Glomerular visceral epithelial cell (primary cell): ENCODE measurements around the gene MXRA7.
"Not testable (repeated sequence)": the region's sequence is repeated elsewhere in the genome, so short reads cannot be mapped to it uniquely, and the experiment has no call there.

ENCODE experiments used
- DNase-seq: peaks from one replicate; pipeline ENCODE4 v3.0.0-alpha.2; 2016; ENCODE audit errors: extremely low spot score

Gene MXRA7, protein sequence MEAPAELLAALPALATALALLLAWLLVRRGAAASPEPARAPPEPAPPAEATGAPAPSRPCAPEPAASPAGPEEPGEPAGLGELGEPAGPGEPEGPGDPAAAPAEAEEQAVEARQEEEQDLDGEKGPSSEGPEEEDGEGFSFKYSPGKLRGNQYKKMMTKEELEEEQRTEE

DNA sequence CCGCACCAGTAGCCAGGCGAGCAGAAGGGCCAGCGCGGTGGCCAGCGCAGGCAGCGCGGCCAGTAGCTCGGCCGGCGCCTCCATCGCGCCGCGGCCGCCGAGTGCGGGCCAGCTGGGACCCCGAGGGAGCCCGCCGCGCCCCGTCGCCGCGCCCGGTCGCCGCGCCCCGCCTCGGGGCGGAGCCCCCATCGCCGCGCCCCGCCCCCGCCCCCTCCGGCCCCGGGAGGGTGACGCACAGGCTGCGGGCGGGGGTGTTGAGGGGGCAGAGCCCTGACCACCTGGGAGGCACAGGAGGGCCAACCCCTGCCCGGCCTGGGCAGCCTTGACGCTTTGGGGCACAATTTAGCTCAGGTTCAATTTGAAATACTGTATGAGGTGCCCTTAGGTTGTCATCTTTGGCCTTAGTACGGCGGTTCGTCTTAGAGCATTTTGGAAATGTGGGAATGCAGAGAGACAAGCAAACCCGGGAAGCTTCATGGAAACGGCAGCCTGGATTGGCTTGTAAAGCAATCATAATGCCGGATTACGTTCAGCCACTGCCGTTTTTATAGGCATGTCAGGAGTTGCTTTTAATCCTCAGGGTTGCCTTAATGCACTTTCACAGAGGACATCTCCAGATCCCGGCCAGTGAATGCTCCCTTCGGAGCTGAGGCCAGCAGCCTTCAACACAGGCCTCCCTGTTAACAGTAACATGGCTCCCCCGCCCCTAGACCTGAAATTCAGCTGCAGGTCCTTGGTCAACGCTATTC is at the start of gene MXRA7:
MXRA7 (minus strand) TSS at position 103 of the 749 bp plus-strand sequence; CDS start at position 84, 19 bp downstream.
- peak; percentile 88 for DNase-seq

DNA sequence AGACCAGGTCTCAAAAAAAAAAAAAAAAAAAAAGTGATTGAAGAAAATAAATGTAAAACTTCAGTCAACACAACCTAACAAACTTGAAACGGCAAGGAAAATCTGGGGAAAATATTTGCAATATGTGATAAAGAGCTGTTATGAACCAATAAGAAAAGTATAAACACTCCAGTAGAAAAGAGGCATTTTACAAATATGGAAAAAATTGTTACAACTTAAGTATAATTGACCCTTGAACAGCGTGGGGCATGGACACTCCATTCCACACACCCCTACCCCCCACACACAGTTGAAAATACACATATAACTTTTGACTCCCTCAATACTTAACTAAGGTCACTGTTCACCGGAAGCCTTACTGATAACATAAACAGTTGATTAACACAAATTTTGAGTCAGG is 47.8 kb upstream of the MXRA7 start:
- DNase-seq: no peak

DNA sequence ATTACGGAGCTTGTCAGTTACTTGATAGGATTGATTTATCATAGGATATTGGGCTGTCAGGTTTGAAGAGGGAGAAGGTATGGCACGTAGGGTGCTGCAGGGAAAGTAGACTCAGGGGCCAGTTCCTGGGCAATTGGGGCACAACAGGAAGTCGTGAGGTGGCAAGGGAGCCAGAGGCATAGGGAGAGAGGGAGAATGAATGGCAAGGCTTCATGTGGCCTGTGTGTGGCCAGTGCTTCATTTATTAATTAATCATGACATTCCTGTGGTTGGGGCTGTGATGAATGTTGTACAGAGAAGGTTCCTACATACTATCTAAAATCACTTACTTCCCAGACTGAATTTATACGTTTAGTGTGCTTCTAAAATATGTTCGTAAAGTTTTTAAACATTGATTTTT is 46.5 kb upstream of the MXRA7 start:
- no peak for DNase-seq

DNA sequence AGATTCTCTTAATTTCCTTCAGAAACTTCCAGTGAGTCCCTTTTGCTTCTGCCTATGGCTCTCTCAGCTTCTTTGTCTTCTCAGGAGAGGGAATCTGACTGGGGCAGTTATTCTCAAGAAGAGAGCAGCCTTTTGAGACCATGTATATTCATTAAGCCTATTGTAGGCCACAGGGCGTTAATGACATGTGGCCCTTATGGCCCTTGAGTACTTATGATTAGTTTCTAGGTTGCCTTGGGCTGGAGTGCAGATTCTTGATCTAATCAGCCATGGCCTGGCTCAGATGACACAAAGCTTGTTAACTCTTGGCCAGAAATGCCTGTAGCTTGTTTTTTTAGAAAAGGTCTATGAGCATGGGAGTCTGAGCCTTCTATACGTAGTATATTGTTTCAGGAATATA is 44.5 kb upstream of the MXRA7 start:
- DNase-seq: no peak

DNA sequence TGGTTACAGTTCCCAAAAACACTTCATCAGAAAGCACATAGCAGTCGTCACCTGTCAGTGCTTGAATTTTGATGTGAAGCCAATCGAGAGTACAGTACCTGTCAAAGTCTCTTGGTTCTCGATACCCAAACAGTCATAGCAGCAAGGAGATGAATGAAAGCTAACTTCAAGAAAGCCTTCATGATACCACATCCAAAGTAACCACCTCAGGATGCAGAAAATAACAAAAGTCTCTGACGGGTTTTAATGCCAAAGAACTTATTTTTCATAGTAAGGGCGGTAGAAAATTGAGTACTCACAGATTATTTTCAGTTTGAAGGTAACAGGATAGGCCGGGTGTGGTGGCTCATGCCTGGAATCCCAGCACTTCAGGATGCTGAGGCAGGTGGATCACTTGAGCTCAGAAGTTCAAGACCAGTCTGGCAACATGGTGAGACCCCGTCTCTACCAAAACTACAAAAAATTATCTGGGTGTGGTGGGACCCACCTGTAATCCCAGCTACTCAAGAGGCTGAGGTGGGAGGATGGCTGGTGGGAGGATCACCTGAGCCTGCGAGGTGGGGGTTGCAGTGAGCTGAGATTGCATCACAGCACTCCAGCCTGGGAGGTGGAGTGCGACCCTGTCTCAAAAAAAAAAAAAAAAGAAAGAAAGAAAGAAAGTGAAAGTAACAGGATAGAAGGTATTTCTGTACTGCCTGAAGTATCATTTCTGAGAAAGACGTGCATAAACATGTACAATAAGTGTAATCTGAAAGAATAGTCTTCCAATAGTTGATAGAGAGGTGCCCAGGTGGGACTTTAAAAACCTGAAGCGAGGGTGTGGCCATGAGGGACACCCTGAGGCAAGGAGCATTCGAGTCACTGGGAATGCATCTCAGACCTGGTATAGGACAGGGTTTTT is 42.5 kb upstream of the MXRA7 start:
- no peak for DNase-seq

DNA sequence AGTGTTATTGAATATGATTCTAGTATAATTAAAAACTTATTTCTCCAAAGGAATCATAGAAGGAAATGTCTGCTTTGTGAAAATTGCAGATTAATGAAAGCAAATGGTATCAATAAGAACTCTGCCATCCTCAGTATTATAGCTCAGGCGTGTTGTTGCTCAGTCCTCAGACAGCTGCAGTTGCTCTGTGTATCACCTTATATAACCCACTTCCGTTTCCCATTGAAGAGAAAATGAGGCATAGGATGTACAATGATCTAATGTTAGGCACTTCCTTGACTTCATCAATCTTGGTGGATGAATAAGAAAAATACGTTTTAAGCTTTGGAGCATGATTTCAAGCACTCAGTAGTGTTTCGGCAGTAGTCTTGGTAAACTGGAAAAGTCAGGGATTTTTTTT is 41.2 kb upstream of the MXRA7 start:
- no peak for DNase-seq

DNA sequence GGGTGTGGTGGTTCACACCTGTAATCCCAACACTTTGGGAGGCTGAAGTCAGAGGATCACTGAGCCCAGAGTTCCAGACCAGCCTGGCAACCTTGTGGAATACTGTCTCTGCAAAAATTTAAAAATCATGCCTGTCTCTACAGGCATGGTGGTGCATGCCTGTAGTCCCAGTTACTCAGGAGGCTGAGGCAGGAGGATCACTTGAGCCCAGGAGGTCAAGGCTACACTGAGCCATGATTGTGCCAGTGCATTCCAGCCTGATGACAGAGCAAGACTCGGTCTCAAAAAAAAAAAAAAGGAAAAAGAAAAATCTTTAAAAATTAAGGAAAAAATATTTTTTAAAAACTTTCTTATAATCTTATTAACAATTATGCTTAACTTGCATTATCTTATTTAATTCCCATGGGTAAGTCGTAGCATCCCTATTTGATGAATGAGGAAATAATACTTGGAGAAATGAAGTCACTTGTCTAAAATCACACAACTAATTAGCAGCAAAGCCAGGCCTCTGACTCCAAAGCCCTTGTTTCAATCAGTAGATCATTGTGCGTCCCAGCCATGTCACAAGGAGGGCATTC is 40.7 kb upstream of the MXRA7 start:
- no peak for DNase-seq

DNA sequence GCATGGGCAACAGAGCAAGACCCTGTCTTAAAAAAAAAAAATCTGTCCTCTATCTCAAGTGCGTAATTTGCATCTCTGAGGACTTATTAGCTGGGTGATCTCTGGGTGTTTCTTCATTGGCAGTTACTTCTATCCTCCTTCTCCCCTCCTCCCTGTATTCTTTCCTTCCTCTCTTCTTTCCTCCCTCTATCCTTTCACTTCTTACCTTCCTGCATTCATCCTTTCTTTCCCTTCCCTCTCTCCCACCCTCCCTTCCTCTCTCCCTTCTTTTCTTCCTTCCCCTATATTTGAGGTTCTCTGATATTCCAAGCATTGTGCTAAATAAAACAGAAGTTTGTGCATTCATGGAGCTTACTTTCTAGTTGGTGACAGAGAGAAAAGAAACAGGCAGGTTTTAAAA is 37.9 kb upstream of the MXRA7 start:
- no peak for DNase-seq

DNA sequence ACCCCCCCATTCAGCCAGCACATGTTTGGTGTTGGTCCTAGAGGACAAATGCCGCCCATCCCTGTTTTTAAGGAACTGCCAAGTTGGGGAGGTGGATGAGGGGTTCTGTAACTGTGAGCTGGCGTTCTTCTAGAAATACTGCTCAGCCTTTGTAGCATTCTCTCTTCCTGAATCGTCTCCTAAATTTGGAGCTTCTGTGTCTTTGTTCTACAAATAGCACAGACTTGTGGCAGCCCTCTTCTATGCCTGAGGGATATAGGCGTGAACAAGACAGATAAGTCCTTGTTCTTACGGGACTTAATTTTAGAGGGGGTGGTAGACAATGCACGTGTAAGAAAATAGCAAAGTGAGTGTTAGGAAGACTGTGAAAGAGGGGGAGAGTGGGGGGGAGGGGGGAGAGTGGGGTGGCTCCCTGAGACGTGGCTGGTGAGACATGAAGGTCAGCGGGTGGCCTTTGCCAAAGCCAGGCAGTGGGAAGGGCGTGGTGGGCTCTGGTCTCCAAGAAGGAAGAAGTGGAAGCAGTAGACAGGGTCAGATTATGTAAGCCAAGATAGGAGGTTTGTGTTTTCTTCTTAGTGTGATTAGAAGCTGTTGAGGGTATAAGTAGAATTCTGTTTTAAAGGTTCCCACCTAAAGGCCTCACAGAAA is 37.1 kb upstream of the MXRA7 start:
- no peak for DNase-seq

DNA sequence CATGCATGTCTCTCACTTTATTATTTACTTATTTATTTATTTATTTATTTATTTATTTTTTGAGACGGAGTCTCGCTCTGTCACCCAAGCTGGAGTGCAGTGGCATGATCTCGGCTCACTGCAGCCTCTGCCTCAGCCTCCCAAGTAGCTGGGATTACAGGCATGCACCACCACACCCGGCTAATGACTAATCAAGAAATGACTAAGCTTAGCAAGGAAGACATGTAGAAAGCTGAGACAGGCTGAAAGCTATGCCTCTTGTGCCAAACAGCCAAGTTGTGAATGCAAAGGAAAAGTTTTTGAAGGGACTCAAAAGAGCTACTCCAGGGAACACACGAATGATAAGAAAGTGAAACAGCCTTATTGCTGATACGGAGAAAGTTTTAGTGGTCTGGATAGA is 35.0 kb upstream of the MXRA7 start:
- DNase-seq: not testable (repeated sequence)

DNA sequence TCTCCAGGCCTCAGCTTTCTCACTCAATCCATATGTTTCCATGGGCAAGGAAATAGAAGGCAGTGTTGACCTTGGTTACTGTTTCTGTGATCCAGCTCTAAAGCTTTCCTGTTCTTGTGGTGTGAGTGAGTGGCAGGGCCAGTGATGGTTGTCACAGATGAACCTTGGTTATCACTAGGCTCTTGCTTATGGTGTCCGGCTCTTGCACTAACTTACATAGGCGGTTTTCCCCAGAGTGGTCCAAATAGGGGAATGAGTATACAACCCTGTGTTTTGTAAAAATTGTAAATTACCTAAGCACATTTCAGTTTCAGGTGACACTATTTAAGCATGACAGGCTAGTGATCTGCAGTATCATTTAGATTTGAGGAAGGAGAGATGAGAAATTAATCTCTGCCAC is 34.0 kb upstream of the MXRA7 start:
- DNase-seq: no peak

DNA sequence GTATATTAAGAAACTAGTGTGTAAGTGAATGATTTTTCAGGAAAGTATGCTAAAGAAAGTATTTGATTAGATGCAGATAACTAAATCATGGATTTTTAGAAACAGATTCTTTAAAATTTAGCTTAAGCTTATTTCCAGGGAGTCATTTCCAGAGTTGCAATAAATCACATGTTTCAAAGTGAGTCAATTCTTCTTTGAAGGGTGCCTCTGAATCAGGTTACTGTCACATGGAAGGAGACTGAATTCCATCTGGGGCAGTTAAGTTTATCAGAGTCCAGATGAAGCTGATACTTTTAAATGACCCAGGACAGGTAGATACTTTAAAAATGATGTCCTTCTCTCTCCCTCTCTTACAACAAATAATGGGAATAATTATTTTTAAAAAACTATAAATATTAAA is 32.2 kb upstream of the MXRA7 start:
- no peak for DNase-seq

DNA sequence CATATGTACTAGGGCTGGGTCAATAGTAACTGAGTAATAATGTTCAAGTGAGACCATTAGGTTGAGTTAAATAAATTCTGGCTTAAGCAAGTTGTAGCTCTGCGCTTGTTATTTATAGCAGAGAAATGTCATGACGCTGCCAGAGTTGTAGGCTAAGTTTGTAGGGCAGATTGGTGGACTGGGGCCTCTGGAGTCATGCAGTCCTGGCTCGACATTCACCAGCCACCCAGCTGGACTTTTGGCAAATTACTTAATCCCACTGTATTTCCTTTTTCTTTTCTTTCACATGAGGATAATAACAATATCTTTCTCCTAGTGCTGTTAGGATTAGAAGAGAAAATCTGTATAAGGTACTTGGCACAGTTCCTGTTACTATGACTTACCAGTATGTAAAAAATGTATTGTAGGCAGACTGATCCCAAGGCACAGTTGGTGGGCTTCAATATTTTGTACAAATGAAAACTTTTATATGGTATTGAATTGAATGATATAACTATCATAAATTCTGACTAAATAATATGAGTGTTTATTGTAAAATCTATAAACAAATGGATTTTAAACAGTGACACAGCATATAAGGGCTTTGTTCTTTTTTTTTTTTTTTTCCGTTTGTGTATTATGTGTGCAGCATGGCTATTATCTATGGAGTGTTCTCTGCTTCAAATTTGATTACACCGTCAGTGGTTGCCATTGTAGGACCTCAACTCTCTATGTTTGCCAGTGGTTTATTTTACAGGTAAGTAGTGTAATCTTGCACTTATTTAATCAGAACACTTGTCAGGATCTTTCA is 29.8 kb upstream of the MXRA7 start:
- no peak for DNase-seq

DNA sequence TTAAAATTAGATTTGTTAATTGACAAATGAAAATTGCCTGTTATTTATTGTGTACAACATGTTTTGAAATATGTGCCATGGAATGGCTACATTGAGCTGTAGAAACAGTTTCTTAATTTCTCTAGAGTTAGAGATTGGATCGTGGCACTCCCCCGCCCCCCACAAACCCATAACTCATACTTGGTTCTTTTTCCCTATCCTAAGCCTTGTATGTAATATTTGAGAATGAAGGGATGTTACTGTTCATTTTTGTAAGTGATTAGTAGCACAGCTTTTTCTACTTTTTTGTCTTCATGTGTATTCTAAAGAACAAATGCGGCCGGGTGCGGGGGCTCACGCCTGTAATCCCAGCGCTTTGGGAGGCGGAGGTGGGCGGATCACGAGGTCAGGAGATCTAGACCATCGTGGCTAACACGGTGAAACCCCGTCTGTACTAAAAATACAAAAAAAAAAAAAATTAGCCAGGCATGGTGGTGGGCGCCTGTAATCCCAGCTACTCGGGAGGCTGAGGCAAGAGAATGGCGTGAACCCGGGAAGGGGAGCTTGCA is 28.9 kb upstream of the MXRA7 start:
- DNase-seq: not testable (repeated sequence)

DNA sequence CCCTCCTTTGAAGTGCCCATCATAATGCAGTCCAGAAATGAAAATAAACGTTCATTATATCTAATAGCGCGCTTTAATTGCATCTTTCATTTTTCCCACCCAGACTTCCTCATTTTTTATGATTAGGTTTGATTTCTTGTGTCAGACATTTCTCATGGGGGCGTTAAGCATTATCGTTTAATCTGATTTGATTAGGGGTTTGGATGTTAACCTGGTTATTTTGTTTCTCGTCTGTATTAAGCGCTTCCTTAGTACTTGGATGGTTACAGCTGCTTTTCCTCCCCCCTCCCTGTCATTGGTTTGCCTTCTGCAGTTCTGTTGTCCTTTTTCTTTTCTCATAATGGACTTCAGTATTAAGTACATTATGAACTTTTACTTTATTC is 27.7 kb upstream of the MXRA7 start:
- DNase-seq: no peak

DNA sequence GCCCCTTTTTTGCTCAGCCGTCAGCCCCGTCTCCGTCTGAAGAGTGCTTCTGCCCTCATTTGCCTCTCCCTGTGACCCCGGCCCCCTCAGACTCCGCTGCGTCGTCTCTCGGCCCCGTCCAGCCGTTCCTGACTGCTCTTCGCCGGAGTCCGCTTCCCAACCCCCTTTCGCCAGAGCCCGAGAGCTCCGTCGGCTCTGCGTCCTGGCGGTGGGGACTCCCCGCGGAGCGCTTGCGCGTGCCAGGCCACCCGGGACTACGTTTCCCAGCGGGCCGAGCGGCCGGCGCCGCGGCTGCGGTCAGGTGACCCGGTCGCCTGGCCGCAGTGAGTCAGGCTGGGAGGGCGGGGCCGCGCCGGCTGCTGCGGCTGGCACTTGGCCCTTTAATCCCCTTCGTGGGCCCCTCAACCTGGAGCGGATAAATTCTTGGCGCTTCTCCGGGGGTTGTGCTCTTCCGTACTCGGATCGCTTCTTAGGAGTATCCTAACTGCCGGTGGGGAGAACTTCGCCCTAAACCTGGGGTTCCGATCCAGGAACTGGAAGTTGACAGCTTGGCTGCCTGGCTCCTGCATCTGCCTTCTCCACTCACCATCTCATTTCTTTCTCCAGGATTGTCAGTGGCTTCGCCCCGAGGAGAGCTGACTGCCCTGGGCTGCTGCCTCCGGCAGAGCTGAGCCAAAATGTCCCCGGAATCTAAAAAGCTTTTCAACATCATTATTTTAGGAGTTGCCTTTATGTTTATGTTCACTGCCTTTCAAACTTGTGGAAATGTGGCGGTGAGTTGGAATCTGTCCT is 27.1 kb upstream of the MXRA7 start, which contains the start of gene MFSD11:
MFSD11 (plus strand) TSS at position 444 of the 792 bp plus-strand sequence; CDS start at position 678, 234 bp downstream.
- DNase-seq: peak; percentile 95

DNA sequence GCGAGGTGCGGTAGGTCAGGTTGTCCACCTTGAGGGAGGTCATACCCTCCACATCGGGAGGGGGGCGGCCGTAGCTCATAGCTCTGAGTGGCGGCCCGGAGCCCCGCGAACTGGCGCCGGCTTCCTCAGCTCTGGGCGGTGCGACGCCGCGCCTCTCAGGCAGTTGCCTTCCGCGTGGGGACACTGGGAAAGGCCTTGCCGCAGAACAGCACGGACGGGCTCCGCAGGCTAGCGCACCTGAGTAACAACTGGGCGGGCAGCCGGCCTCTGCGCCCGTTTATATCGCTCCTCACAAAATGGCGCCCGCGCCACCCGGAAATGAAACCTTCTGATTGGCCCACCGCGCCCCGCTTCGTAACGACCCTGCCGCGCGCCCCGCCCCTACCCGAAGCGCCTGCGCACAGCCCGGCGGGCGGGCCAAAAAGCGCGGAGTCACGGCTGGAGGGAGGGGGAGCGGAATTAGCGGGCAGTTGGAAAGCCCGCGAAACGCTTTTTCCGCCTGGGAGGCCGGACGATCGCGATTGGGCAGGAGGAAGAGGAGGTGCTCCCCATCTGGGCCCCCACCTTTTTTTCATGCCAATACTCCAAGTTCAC is 26.4 kb upstream of the MXRA7 start, which contains the start of gene SRSF2:
SRSF2 (minus strand) TSS at position 250 of the 594 bp plus-strand sequence; CDS start at position 79, 171 bp downstream.
- DNase-seq: peak; percentile 100

DNA sequence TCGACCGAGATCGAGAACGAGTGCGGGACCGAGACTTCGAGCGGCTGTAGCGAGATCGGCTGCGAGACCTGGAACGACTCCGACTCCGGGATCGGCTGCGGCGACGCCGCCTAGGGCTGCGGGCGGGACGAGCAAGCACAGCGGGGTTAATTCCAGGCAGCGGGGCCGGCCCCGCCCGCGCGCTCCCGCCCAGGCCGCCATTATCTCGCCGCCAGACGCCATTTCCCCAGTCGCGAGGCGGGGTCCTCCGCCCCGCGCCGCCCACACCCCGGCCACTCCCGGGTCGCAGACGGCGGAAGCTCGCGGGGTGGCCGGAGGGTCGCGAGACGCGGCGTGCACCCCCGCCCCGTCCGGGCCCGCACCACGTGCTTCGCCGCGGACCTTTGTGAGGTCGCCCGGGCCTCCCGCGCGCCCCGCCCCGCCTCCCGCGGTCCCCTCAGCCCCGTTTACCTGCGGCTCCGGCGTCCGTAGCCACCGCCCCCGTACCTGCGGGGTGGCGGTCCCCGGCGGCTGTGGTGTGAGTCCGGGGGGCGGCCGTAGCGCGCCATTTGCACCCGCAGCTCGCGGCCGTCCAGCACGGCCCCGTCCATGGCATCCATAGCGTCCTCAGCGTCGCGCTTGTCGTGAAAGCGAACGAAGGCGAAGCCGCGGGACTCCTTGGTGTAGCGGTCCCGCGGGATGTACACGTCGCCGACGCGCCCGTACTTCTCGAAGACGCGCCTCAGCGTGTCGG is 25.8 kb upstream of the MXRA7 start:
- DNase-seq: peak; percentile 57
